ENCODE results near the gene HTRA1. TPM values are rescaled to one million over a fixed set of nuclear protein-coding genes. Genes with fewer than 3 reads are reported as not detected.

The HTRA1 gene
- total and polyA plus RNA-seq, 7 donors = 22.7 to 162 (median 119) TPM

DNA sequence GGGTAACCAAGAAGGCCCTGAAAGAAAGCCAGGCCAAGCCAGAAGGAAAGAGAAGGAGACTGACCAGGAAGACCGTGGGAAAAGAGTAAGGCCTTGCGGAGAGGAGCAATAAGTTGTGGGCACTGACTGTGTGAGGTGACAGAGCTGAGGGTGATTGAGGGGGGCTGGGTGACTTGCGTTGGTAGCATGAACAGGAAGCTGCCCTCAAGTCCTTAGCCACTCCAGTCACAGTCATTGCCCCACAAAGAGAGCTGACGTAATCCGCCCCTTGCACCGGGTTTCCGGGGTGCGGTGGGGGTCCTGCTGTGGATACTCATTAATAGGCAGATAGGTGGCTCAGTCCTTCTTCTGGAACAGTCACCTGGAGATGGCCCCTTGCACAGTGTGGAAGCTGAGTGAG, 83.1 kb downstream of the HTRA1 start:
- Histone ChIP-seq H3K9me3 (no peaks in the 10 kb centered on the region), H3K36me3 (no peaks in the 10 kb centered on the region), H3K27me3 (no peaks in the 10 kb centered on the region), H3K4me1 (no peaks in the 10 kb centered on the region), H3K27ac (no peak overlapping the region), H3K4me3 (no peak overlapping the region)
- WGBS, 2 donors = 93% methylated on average over 8 of the region's 8 CpGs
- DNase-seq = no peak
- TF ChIP-seq, protein P1, sequence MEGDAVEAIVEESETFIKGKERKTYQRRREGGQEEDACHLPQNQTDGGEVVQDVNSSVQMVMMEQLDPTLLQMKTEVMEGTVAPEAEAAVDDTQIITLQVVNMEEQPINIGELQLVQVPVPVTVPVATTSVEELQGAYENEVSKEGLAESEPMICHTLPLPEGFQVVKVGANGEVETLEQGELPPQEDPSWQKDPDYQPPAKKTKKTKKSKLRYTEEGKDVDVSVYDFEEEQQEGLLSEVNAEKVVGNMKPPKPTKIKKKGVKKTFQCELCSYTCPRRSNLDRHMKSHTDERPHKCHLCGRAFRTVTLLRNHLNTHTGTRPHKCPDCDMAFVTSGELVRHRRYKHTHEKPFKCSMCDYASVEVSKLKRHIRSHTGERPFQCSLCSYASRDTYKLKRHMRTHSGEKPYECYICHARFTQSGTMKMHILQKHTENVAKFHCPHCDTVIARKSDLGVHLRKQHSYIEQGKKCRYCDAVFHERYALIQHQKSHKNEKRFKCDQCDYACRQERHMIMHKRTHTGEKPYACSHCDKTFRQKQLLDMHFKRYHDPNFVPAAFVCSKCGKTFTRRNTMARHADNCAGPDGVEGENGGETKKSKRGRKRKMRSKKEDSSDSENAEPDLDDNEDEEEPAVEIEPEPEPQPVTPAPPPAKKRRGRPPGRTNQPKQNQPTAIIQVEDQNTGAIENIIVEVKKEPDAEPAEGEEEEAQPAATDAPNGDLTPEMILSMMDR (IDR thresholded peaks at IDR 0.05) = no peak
- TF ChIP-seq POLR2A (IDR thresholded peaks at IDR 0.05) (no peak), EP300 (IDR thresholded peaks at IDR 0.05) (no peak), POLR2AphosphoS5 (IDR thresholded peaks at IDR 0.05) (no peak)
- intact Hi-C loops (cut with DNase I) = no loop called here

DNA sequence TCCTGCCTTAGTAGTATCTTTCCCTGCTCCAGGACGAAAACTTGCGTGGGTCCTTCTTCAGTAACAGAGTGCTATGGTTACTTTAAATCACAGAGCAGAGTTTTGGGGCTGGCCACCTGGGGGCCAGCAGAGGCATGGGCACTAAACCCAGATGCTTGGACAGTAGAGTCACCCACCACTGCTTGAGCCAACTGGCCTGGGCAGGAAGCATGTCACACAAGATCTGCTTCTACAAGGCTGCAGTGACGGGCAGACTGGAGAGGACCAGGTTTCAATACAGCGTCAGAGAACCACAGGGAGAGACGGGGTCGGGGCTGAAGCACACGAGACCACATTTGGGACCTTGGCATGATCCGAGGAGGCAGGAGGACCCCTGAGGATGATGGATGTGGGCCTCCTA, 84.9 kb downstream of the HTRA1 start:
- H3K27ac ChIP-seq = no peak overlapping the region
- no peaks in the 10 kb centered on the region for H3K4me1 ChIP-seq
- WGBS, 2 donors = 94 to 95% methylated on average over 8 of the region's 8 CpGs
- H3K27me3 ChIP-seq = no peaks in the 10 kb centered on the region
- intact Hi-C loops (cut with DNase I) = no loop called here
- H3K9me3 ChIP-seq = no peaks in the 10 kb centered on the region
- TF ChIP-seq POLR2A (IDR thresholded peaks at IDR 0.05) = no peak
- TF ChIP-seq EP300 (IDR thresholded peaks at IDR 0.05) = no peak
- TF ChIP-seq POLR2AphosphoS5 (IDR thresholded peaks at IDR 0.05) = no peak
- TF ChIP-seq, protein P1 (IDR thresholded peaks at IDR 0.05) = no peak
- H3K36me3 ChIP-seq = no peaks in the 10 kb centered on the region
- no peak overlapping the region for H3K4me3 ChIP-seq
- DNase-seq = no peak

DNA sequence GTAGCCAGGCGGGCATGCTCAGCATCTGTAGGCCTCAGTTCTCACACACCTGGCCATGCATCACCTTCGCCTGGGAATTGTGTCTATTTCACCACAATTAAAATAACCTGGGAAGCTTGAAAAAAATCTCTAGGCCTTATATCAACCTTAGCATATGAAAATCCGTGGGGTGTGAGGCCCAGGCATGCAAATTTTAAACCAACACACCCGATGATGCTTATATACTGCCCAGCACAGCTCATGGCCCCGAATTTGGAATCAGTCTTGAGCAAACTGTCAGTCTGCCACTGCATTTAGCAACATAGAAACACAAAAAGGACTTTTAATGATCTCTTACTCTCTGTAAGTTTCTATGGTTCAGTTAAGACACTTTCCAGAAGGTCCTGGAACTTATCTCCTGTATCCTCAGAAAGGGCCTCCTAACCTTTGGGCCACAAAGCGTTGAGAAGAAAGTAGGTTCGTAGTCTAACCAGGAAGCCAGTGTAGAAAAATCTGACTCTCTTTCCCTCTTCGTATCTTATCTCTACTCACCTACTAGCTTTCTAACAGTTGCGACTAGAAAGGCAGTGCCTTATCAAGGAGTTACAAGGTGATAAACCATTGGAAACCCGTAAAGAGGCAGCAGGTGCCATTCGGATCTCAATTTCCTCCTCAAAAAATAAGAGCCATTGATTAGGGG, 87.2 kb downstream of the HTRA1 start:
- WGBS, 2 donors = 38 to 71% methylated on average over 11 of the region's 11 CpGs
- H3K4me3 ChIP-seq = no peak overlapping the region
- no peak overlapping the region for H3K27ac ChIP-seq
- TF ChIP-seq POLR2AphosphoS5 (IDR thresholded peaks at IDR 0.05) = no peak
- no peaks in the 10 kb centered on the region for H3K9me3 ChIP-seq
- H3K27me3 ChIP-seq = no peaks in the 10 kb centered on the region
- intact Hi-C loops (cut with DNase I) = no loop called here
- H3K4me1 ChIP-seq = no peaks in the 10 kb centered on the region
- DNase-seq = no peak
- H3K36me3 ChIP-seq = no peaks in the 10 kb centered on the region

DNA sequence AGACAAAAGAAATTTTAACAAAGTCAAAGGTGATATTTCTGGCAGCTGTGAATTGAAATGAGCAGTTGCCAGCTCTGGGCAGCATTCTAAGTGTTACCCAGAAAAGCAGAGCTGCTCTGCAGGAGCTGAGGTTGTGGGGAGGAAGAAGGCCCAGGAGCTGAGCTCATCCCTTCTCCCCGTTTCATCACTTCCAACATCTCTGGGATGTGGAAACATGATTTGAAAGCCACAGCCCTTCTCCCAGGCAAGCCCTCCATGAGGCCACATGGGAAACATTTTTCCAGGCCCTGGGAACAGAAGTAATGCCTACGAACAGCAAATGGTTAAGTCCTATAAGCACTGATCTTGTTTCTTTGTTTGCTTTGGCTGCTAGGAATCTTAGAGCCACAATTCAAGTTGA, 88.3 kb downstream of the HTRA1 start:
- H3K9me3 ChIP-seq = no peaks in the 10 kb centered on the region
- H3K4me3 ChIP-seq = no peak overlapping the region
- no peak for TF ChIP-seq EP300 (IDR thresholded peaks at IDR 0.05)
- TF ChIP-seq, protein P1 (IDR thresholded peaks at IDR 0.05) = no peak
- TF ChIP-seq POLR2A (IDR thresholded peaks at IDR 0.05) = no peak
- no peak for TF ChIP-seq POLR2AphosphoS5 (IDR thresholded peaks at IDR 0.05)
- H3K27ac ChIP-seq = no peak overlapping the region
- no peaks in the 10 kb centered on the region for H3K4me1 ChIP-seq
- intact Hi-C loops (cut with DNase I) = no loop called here
- H3K36me3 ChIP-seq = no peaks in the 10 kb centered on the region
- H3K27me3 ChIP-seq = no peaks in the 10 kb centered on the region
- 73 to 83% methylated on average over 2 of the region's 2 CpGs for WGBS, 2 donors
- no peak for DNase-seq

DNA sequence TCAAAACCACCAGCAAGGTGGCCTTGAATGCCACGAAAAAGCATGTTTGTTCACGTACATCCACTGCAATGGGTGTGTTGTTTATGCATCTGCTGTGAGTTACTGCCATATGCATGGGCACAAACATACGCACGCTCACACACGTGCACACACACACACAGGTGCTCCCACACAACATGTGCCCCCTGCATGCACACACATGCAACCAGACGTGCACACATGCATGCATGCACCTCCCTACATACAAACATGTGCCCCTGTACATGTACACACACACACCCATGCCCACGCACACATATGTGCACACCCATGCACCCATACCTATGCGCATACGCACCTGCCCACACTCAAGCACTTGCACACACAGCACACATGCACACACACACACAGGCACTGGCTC, 89.1 kb downstream of the HTRA1 start:
- no peaks in the 10 kb centered on the region for H3K36me3 ChIP-seq
- H3K4me1 ChIP-seq = no peaks in the 10 kb centered on the region
- no peaks in the 10 kb centered on the region for H3K27me3 ChIP-seq
- TF ChIP-seq EP300 (IDR thresholded peaks at IDR 0.05) (no peak), POLR2AphosphoS5 (IDR thresholded peaks at IDR 0.05) (no peak), POLR2A (IDR thresholded peaks at IDR 0.05) (no peak)
- TF ChIP-seq, protein P1 (IDR thresholded peaks at IDR 0.05) = no peak
- DNase-seq = no peak
- WGBS, 2 donors = 94 to 95% methylated on average over 9 of the region's 9 CpGs
- intact Hi-C loops (cut with DNase I) = no loop called here
- no peak overlapping the region for H3K4me3 ChIP-seq
- no peak overlapping the region for H3K27ac ChIP-seq
- H3K9me3 ChIP-seq = no peaks in the 10 kb centered on the region

Data from sigmoid colon (tissue), 7 donors.